GDM1 (cell line): Measurements from ENCODE around the gene BORCS5.

Experiments
- DNase-seq: peaks from one replicate; lab custom pipeline; 2025; lab: John Stamatoyannopoulos, UW

The BORCS5 gene

GRCh38 chr12:12433203-12433731, 76.4 kb downstream of the BORCS5 start:
- no peak for DNase-seq

- no peak for DNase-seq
These were observed 80.0 kb downstream of the BORCS5 start for GRCh38 chr12:12436831-12437345.

- DNase-seq = no peak
These were observed 82.8 kb downstream of the BORCS5 start for GRCh38 chr12:12439636-12440035.

GRCh38 chr12:12440784-12441428, 84.0 kb downstream of the BORCS5 start:
- DNase-seq = no peak

GRCh38 chr12:12441429-12441807, 84.5 kb downstream of the BORCS5 start:
- no peak for DNase-seq

- no peak for DNase-seq
These were observed 85.1 kb downstream of the BORCS5 start for GRCh38 chr12:12441843-12442461.

GRCh38 chr12:12442548-12443071, 85.7 kb downstream of the BORCS5 start:
- DNase-seq = no peak

- DNase-seq = no peak
These were observed 86.6 kb downstream of the BORCS5 start for GRCh38 chr12:12443431-12443878.

GRCh38 chr12:12445165-12445881, 88.4 kb downstream of the BORCS5 start:
- no peak for DNase-seq

GRCh38 chr12:12445882-12446181, 89.0 kb downstream of the BORCS5 start:
- DNase-seq = no peak

- no peak for DNase-seq
These were observed 89.9 kb downstream of the BORCS5 start for GRCh38 chr12:12446786-12447185.

- DNase-seq = no peak
These were observed 90.4 kb downstream of the BORCS5 start for GRCh38 chr12:12447236-12447635.

GRCh38 chr12:12447837-12448236, 91.0 kb downstream of the BORCS5 start:
- DNase-seq = no peak

GRCh38 chr12:12449533-12450025, 92.7 kb downstream of the BORCS5 start:
- DNase-seq = no peak

GRCh38 chr12:12450043-12450471, 93.2 kb downstream of the BORCS5 start:
- no peak for DNase-seq

- no peak for DNase-seq
These were observed 94.2 kb downstream of the BORCS5 start for GRCh38 chr12:12451098-12451497.

- no peak for DNase-seq
These were observed 95.5 kb downstream of the BORCS5 start for GRCh38 chr12:12452326-12452902.

- DNase-seq = no peak
These were observed 96.8 kb downstream of the BORCS5 start for GRCh38 chr12:12453635-12454034.

GRCh38 chr12:12454315-12454714, 97.4 kb downstream of the BORCS5 start:
- DNase-seq = no peak

- no peak for DNase-seq
These were observed 99.8 kb downstream of the BORCS5 start for GRCh38 chr12:12456637-12457036.

- no peak for DNase-seq
These were observed 104.4 kb downstream of the BORCS5 start for GRCh38 chr12:12460935-12461922.
